IMR-90 (cell line): ENCODE results near the gene ZNF555. TPM values are rescaled to one million over a fixed set of nuclear protein-coding genes. Genes with fewer than 3 reads are reported as not detected.

Experiments
- ATAC-seq: fragments of 200-7000 bp; cut with Tn5 transposase; 2 replicates; pipeline ENCODE4 v1.9.1; 2020; ENCODE audit warnings: low read depth, mild to moderate bottlenecking, moderate library complexity
- BruUV-seq: library from RNA; stranded (reverse); fragments of 400-500 nt; replicated peaks from 2 replicates; lab custom pipeline; 2021; lab: Mats Ljungman, UMichigan
- CTCF ChIA-PET: fragments of 300-600 bp; formaldehyde crosslinking; extraction: SDS; loops from one replicate; lab custom pipeline; 2021; ENCODE audit warnings: antibody characterized with exemption; lab: Yijun Ruan, JAX
- POLR2A ChIA-PET: fragments of 300-600 bp; sonication (Branson Sonifier 250); formaldehyde crosslinking; loops from one replicate; lab custom pipeline; 2022; ENCODE audit warnings: antibody characterized with exemption; ENCODE audit not compliant: unreplicated experiment; lab: Charles Lee
- DNase-seq: peaks from one replicate; pipeline ENCODE4 v3.0.0; 2013
- H2AFZ ChIP-seq: replicated peaks from 2 replicates; pipeline ENCODE3; 2013; ENCODE audit warnings: low read length, mild to moderate bottlenecking; ENCODE audit not compliant: poor library complexity
- H2AK5ac ChIP-seq: 2 replicates; pipeline ENCODE4 v1.6.1; 2013; ENCODE audit warnings: low read depth, low read length, inconsistent platforms
- H2AK9ac ChIP-seq: replicated peaks from 2 replicates; pipeline ENCODE3; 2013; ENCODE audit warnings: mild to moderate bottlenecking, low read depth, low read length, moderate library complexity; ENCODE audit not compliant: poor library complexity
- H2BK120ac ChIP-seq: 2 replicates; pipeline ENCODE4 v1.6.1; 2013; ENCODE audit warnings: low read depth, low read length, inconsistent platforms
- H2BK15ac ChIP-seq: 3 replicates; pipeline ENCODE4 v1.6.1; 2013; ENCODE audit warnings: low read depth, low read length, inconsistent platforms
- H2BK20ac ChIP-seq: 2 replicates; pipeline ENCODE4 v1.6.1; 2013; ENCODE audit warnings: low read depth, mild to moderate bottlenecking, inconsistent platforms, low read length, moderate library complexity
- H2BK5ac ChIP-seq: 2 replicates; pipeline ENCODE4 v1.6.1; 2013; ENCODE audit warnings: mild to moderate bottlenecking, low read depth, low read length, inconsistent platforms; ENCODE audit not compliant: poor library complexity, severe bottlenecking
- H3K14ac ChIP-seq: replicated peaks from 2 replicates; pipeline ENCODE4 v1.6.1; 2013; ENCODE audit warnings: low read depth, low read length, inconsistent platforms
- H3K18ac ChIP-seq: 2 replicates; pipeline ENCODE4 v1.6.1; 2013; ENCODE audit warnings: low read depth, low read length, control low read depth
- H3K23ac ChIP-seq: 2 replicates; pipeline ENCODE4 v1.6.1; 2013; ENCODE audit warnings: low read depth, low read length, inconsistent platforms
- H3K27ac ChIP-seq: 2 replicates; pipeline ENCODE4 v1.5.1; 2013; ENCODE audit warnings: mild to moderate bottlenecking, control low read depth, low read length; ENCODE audit not compliant: insufficient read depth
- H3K27me3 ChIP-seq: 2 replicates; pipeline ENCODE4 v1.6.1; 2013; ENCODE audit warnings: low read length; ENCODE audit not compliant: control insufficient read depth, insufficient read depth
- H3K36me3 ChIP-seq: 2 replicates; pipeline ENCODE4 v1.6.1; 2013; ENCODE audit warnings: low read length, mixed read lengths; ENCODE audit not compliant: control insufficient read depth, insufficient read depth
- H3K4ac ChIP-seq: 2 replicates; pipeline ENCODE4 v1.6.1; 2013; ENCODE audit warnings: low read depth, low read length, inconsistent platforms
- H3K4me1 ChIP-seq: 2 replicates; pipeline ENCODE4 v1.6.1; 2013; ENCODE audit warnings: low read length, mixed read lengths; ENCODE audit not compliant: control insufficient read depth, insufficient read depth
- H3K4me2 ChIP-seq: 2 replicates; pipeline ENCODE4 v1.6.1; 2013; ENCODE audit warnings: low read depth, mild to moderate bottlenecking, control low read depth, low read length, moderate library complexity
- H3K4me3 ChIP-seq: 2 replicates; pipeline ENCODE4 v1.5.1; 2013; ENCODE audit warnings: low read depth, mild to moderate bottlenecking, control low read depth, low read length, moderate library complexity; ENCODE audit not compliant: insufficient read depth
- H3K56ac ChIP-seq: 2 replicates; pipeline ENCODE4 v1.6.1; 2013; ENCODE audit warnings: low read length, inconsistent platforms; ENCODE audit not compliant: insufficient read depth; ENCODE audit errors: extremely low read depth
- H3K79me1 ChIP-seq, 2 experiments: 2 replicates each; pipeline ENCODE4 v1.6.1; 2013; ENCODE audit warnings: low read length in 2 of 2, inconsistent platforms in 1 of 2, low read depth in 1 of 2
- H3K9ac ChIP-seq: 2 replicates; pipeline ENCODE4 v1.6.1; 2013; ENCODE audit warnings: low read depth, low read length, control low read depth
- H3K9me1 ChIP-seq: 2 replicates; pipeline ENCODE4 v1.6.1; 2013; ENCODE audit warnings: low read length, inconsistent platforms; ENCODE audit not compliant: insufficient read depth
- H3K9me3 ChIP-seq: 2 replicates; pipeline ENCODE4 v1.6.1; 2013; ENCODE audit warnings: low read length; ENCODE audit not compliant: control insufficient read depth, insufficient read depth
- H4K20me1 ChIP-seq: 2 replicates; pipeline ENCODE4 v1.6.1; 2013; ENCODE audit warnings: low read length, inconsistent platforms; ENCODE audit not compliant: insufficient read depth
- H4K5ac ChIP-seq: 2 replicates; pipeline ENCODE4 v1.6.1; 2013; ENCODE audit warnings: mild to moderate bottlenecking, low read depth, low read length, control low read depth
- H4K8ac ChIP-seq, 2 experiments: 2 replicates each; pipeline ENCODE4 v1.6.1; 2013; ENCODE audit warnings: low read depth in 2 of 2, low read length in 2 of 2, control low read depth in 1 of 2, inconsistent platforms in 1 of 2
- H4K91ac ChIP-seq: 2 replicates; pipeline ENCODE4 v1.6.1; 2013; ENCODE audit warnings: low read depth, low read length, inconsistent platforms; ENCODE audit not compliant: insufficient read depth
- BHLHE40 ChIP-seq: fragments of 150-350 bp; IDR thresholded peaks from 2 replicates; pipeline ENCODE4 v1.6.1; 2016; ENCODE audit warnings: mild to moderate bottlenecking, low read depth, low read length
- CTCF ChIP-seq: conservative IDR thresholded peaks from 2 replicates; pipeline ENCODE4 v1.5.1; 2012; ENCODE audit warnings: mild to moderate bottlenecking, low read depth, low read length, improper control_type of control experiment
- ELK1 ChIP-seq: fragments of 150-350 bp; IDR thresholded peaks from 2 replicates; pipeline ENCODE4 v1.6.1; 2016; ENCODE audit warnings: low read depth, mild to moderate bottlenecking, low read length, moderate library complexity, borderline replicate concordance
- MAFK ChIP-seq: IDR thresholded peaks from 2 replicates; pipeline ENCODE4 v1.6.1; 2012; ENCODE audit warnings: low read depth, low read length, improper control_type of control experiment
- MXI1 ChIP-seq: IDR thresholded peaks from 2 replicates; pipeline ENCODE4 v1.6.1; 2012; ENCODE audit warnings: low read depth, mild to moderate bottlenecking, low read length, moderate library complexity, borderline replicate concordance
- NFE2L2 ChIP-seq: fragments of 150-350 bp; IDR thresholded peaks from 2 replicates; pipeline ENCODE4 v1.6.1; 2016; ENCODE audit warnings: low read depth, mild to moderate bottlenecking, low read length
- RFX5 ChIP-seq: IDR thresholded peaks from 2 replicates; pipeline ENCODE4 v1.8.0; 2012; ENCODE audit warnings: low read depth, mild to moderate bottlenecking, low read length, moderate library complexity
- SMC3 ChIP-seq: fragments of 150-350 bp; IDR thresholded peaks from 2 replicates; pipeline ENCODE4 v1.6.1; 2016; ENCODE audit warnings: low read depth, mild to moderate bottlenecking, antibody characterized with exemption, low read length, moderate library complexity
- WGBS, 2 experiments: methylation state at CpG; one replicate each; pipeline versions ENCODE4 v1.1.5 to v1.1.7; 2013; ENCODE audit warnings: missing lambda C conversion rate in 2 of 2; ENCODE audit not compliant: insufficient read length in 1 of 2; ENCODE audit errors: extremely low coverage in 2 of 2; 5-methylcytosine and 5-hydroxymethylcytosine counted together
- dilution Hi-C: fragments of 300-500 bp; cut with HindIII; formaldehyde crosslinking; loops from one replicate; pipeline ENCODE4 v1.14.3; 2018; ENCODE audit warnings: low sequenced_read_pairs; ENCODE audit not compliant: unreplicated experiment
- in situ Hi-C: fragments of 300-500 bp; cut with MboI; formaldehyde crosslinking; loops from 3 replicates; pipeline ENCODE4 v1.14.3; 2019; ENCODE audit warnings: low sequenced_read_pairs, inconsistent platforms, mixed read lengths
- intact Hi-C: fragments of 100-400 bp; cut with micrococcal nuclease; formaldehyde crosslinking; loops from 2 replicates; pipeline ENCODE4 v1.10.0; 2022
- polyA plus RNA-seq, 3 experiments: library from polyadenylated mRNA; depleted of rRNA; stranded (reverse); fragments of >200 nt; gene quantifications; 2 replicates each; pipeline ENCODE4 v1.2.3, GENCODE V29; 2012; ENCODE audit warnings: low replicate concordance in 1 of 3
- total RNA-seq: library from RNA; depleted of rRNA; stranded (reverse); fragments of >200 nt; gene quantifications from 2 replicates; pipeline ENCODE4 v1.2.3, GENCODE V29; 2012
- TF ChIP-seq, protein P1 (sequence below): fragments of 150-350 bp; IDR thresholded peaks from 2 replicates; pipeline ENCODE4 v1.6.1; 2017; ENCODE audit warnings: mild to moderate bottlenecking, antibody characterized with exemption, low read length, low read depth

Gene ZNF555
- total and polyA plus RNA-seq, 2 of the 4 experiments (the other 2 are of a cell fraction): 2.8 to 9.7 TPM

DNA sequence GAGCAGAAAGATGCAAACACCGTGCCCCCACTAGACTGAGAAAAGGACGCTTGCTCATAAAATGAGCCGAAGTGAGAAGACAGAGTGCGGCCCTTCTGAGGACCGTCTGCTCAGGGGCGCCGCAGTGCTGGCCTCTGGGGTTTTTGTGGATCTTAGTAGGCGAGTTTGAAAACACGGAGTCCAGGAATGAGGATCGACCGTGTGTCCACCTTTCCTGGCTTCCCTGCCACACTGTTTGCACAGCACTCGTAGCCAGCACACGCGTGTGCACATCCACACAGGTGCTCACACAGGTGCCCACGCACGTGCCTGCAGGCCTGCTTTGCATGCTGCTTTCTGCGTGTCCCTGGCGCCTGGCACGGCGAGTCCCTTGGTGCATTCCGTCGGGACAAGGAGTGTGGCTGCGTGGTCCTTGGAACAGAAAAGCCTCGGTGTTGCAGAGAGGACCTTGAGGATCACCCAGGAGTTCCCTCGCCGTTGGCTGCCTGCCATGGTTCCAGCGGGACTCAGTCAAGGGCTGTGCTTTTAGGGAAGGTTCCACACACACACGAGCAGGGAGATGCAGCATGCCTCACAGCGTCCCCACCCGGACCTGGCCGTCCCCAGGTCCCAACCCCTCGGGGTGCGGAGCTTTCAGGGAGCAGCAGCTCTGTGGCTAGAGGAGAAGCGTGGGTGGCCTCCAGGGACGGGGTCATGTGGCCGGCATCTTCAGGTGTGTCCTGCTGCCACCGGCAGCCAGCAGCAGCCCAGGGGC lies 31.7 kb upstream of the ZNF555 start:
- Histone ChIP-seq H3K79me1 (no peaks in the 10 kb centered on the region; a peak in 1 of 4 replicates), H3K23ac (no peak overlapping the region), H3K27me3 (no peaks in the 10 kb centered on the region), H3K4me1 (no peaks in the 10 kb centered on the region), H3K18ac (no peak overlapping the region), H2AFZ (no peak overlapping the region), H3K27ac (no peak overlapping the region), H2BK120ac (no peak overlapping the region), H4K91ac (no peak overlapping the region), H2BK5ac (no peak overlapping the region), H3K4me3 (no peak overlapping the region), H3K36me3 (peaks cover 54% of the 10 kb centered on the region), H2BK15ac (no peak overlapping the region), H3K9me1 (no peaks in the 10 kb centered on the region), H3K4me2 (no peak overlapping the region), H3K4ac (no peak overlapping the region), H4K20me1 (no peaks in the 10 kb centered on the region; the same call in 1 of the 2 replicates), H4K5ac (no peak overlapping the region), H3K56ac (no peak overlapping the region), H3K9ac (no peak overlapping the region), H2AK9ac (no peak overlapping the region), H2AK5ac (no peak overlapping the region), H4K8ac (no peak overlapping the region), H3K14ac (no peak overlapping the region), H2BK20ac (no peak overlapping the region), H3K9me3 (no peaks in the 10 kb centered on the region)
- in situ Hi-C loops: no loop called here
- TF ChIP-seq RFX5: no peak
- TF ChIP-seq SMC3: no peak
- no peak for TF ChIP-seq NFE2L2
- TF ChIP-seq, protein P1, sequence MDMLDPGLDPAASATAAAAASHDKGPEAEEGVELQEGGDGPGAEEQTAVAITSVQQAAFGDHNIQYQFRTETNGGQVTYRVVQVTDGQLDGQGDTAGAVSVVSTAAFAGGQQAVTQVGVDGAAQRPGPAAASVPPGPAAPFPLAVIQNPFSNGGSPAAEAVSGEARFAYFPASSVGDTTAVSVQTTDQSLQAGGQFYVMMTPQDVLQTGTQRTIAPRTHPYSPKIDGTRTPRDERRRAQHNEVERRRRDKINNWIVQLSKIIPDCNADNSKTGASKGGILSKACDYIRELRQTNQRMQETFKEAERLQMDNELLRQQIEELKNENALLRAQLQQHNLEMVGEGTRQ: no peak
- no peak for TF ChIP-seq ELK1
- TF ChIP-seq BHLHE40: no peak
- no peak for TF ChIP-seq MAFK
- TF ChIP-seq MXI1: no peak
- TF ChIP-seq CTCF: no peak
- 94% methylated on average over 22 of the region's 37 CpGs; no CpG with 5 or more reads in 1 of the 2 experiments for WGBS, 2 experiments
- BruUV-seq: no TSS peak
- intact Hi-C loops: no loop called here
- dilution Hi-C loops: no loop called here
- ATAC-seq (no peak), DNase-seq (no peak)
- POLR2A ChIA-PET: no interaction called here
- CTCF ChIA-PET: interaction anchor here (1.4 kb wide), 1 partner anchor 9 kb away, joined by 3 read pairs; the partner anchor contains the start of gene ZNF554
